ENCODE results near the gene C1orf116. TPM values are rescaled to one million over a fixed set of nuclear protein-coding genes. Genes with fewer than 3 reads are reported as not detected.

The C1orf116 gene
- total RNA-seq, 1 donor from 2014 or later: not detected

- H3K27ac Mint-ChIP-seq (ENCODE audit: unreplicated experiment): peak overlapping the region; percentile 73
- no peak for DNase-seq (ENCODE audit: extremely low spot score, unreplicated experiment)
Measured at GRCh38 chr1:207024202-207025145, 8.1 kb downstream of the C1orf116 start.

DNA sequence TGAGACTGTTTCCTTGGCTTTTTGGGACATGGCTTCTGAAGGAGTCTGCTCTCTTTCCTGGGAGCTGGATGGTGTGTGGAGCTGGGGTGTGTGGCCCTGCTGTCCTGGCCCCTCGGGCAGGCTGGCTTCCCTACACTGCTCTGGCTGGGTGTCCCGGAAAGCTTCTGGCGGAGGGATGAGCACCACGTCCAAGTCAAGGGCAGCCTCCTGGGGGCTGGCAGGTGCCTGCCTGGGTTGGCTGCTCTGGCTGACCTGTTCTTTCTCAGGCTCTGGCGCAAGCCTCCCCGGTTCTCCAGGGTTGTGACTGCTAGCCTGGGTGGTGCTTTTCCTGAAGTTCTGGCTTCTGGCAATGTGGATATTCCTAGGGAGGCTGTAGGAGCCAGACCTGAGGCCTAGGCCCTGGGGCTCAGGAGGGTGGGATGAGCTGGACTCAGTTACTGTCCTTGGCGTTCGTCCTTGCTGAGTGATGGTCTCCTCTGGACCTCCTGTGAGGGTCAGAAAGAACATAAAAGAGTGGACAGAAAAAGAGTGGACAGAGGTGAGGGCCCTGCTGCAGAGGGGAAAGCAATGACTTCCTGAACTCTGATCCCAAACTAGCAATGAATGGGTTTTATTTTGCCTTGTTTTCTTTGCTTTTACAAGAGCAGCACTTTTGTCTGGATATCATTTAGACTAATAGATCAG lies 9.4 kb downstream of the C1orf116 start:
- Mint-ChIP-seq H3K4me1 (ENCODE audit: unreplicated experiment) (peaks cover 19% of the 10 kb centered on the region), H3K27ac (ENCODE audit: unreplicated experiment) (no peak overlapping the region)
- DNase-seq (ENCODE audit: extremely low spot score, unreplicated experiment): no peak

More at GRCh38 chr1:207024202-207025145, 8.1 kb downstream of the C1orf116 start:
- Mint-ChIP-seq H3K27me3 (ENCODE audit: unreplicated experiment) (peaks cover 4% of the 10 kb centered on the region), H3K4me3 (ENCODE audit: unreplicated experiment) (no peak overlapping the region), H3K4me1 (ENCODE audit: unreplicated experiment) (peaks cover 19% of the 10 kb centered on the region), H3K9me3 (ENCODE audit: unreplicated experiment) (no peaks in the 10 kb centered on the region), H3K36me3 (ENCODE audit: unreplicated experiment) (no peaks in the 10 kb centered on the region)
- TF ChIP-seq CTCF (IDR thresholded peaks at IDR 0.05): no peak

DNA sequence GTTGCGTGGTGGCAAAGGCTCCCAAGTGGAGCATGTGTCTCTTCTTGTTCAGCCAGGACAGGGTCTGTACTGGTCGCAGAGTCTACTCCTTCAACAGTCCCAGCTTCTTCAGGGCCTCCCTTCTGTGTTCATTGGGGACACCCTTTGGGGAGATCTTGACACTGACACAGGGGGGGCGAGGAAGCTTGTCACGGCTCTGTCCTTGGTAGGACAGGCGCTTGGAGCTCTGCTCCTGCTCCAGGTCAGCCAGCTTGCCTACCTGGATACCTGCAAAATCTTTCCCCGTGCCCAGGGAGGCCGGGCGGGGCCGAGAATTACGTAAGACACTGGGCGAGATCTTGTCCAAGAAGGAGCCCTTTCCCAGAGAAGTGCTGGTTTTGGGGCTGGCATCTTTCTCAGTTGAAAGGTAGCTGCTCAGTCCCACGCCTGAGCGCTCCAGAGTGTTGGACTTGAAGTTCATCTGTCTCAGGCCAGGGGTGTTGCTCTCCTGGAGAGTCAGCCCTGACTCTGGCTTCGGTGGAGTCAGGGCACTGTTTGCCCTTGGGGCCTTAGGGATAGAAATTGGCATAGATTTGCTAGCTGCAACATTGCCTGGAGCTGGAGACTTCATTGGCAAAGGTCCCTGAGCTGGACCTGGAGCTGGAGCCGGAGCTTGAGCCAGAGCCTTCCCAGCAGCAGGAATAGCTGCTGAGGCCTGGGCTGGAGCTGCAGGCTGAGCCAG lies 10.5 kb downstream of the C1orf116 start:
- no peaks in the 10 kb centered on the region for H3K36me3 Mint-ChIP-seq (ENCODE audit: unreplicated experiment)
- peaks cover 19% of the 10 kb centered on the region for H3K4me1 Mint-ChIP-seq (ENCODE audit: unreplicated experiment)
- DNase-seq (ENCODE audit: extremely low spot score, unreplicated experiment): no peak
- no peak overlapping the region for H3K27ac Mint-ChIP-seq (ENCODE audit: unreplicated experiment)
- no peak for TF ChIP-seq CTCF (IDR thresholded peaks at IDR 0.05)
- no peaks in the 10 kb centered on the region for H3K27me3 Mint-ChIP-seq (ENCODE audit: unreplicated experiment)
- H3K9me3 Mint-ChIP-seq (ENCODE audit: unreplicated experiment): no peaks in the 10 kb centered on the region
- no peak overlapping the region for H3K4me3 Mint-ChIP-seq (ENCODE audit: unreplicated experiment)

More for the DNA sequence above, 9.4 kb downstream of the C1orf116 start:
- Mint-ChIP-seq H3K4me3 (ENCODE audit: unreplicated experiment) (no peak overlapping the region), H3K27me3 (ENCODE audit: unreplicated experiment) (no peaks in the 10 kb centered on the region), H3K9me3 (ENCODE audit: unreplicated experiment) (no peaks in the 10 kb centered on the region), H3K36me3 (ENCODE audit: unreplicated experiment) (no peaks in the 10 kb centered on the region)
- TF ChIP-seq CTCF (IDR thresholded peaks at IDR 0.05): no peak

GRCh38 chr1:207021139-207021861 lies 11.3 kb downstream of the C1orf116 start:
- DNase-seq (ENCODE audit: extremely low spot score, unreplicated experiment): no peak
- TF ChIP-seq CTCF (IDR thresholded peaks at IDR 0.05): no peak
- Mint-ChIP-seq H3K27me3 (ENCODE audit: unreplicated experiment) (no peaks in the 10 kb centered on the region), H3K27ac (ENCODE audit: unreplicated experiment) (no peak overlapping the region), H3K4me3 (ENCODE audit: unreplicated experiment) (no peak overlapping the region), H3K4me1 (ENCODE audit: unreplicated experiment) (peaks cover 17% of the 10 kb centered on the region), H3K9me3 (ENCODE audit: unreplicated experiment) (no peaks in the 10 kb centered on the region), H3K36me3 (ENCODE audit: unreplicated experiment) (no peaks in the 10 kb centered on the region)
